Fibroblast of peridontal ligament (primary cell): ENCODE measurements around the gene FBLN5.
"Not testable (repeated sequence)": the region's sequence is repeated elsewhere in the genome, so short reads cannot be mapped to it uniquely, and the experiment has no call there.

Source experiments
- DNase-seq: peaks from one replicate; pipeline ENCODE4 v3.0.0-alpha.2; 2010; ENCODE audit errors: extremely low read depth

The FBLN5 gene

DNA sequence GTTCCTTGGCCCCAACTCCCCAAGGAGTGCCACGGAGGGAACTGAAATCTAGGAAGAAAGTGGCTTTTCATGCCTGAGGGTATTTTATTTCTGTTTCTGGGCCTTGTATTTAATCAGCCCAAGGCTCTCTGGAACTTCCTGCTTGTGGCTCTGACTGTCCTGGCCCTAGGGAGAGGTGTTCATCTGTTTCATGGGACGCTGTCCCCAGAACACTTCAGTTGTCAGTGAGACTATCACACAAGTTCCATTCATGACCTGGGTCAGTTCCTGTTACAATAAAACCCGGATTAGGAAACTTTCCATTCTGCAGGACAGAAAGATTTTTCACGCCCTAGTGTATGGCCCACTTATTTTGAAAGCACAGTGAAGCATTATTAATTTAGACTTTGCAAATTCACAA is 61.7 kb downstream of the FBLN5 start:
- no peak for DNase-seq

- DNase-seq: no peak
Observed at GRCh38 chr14:91885113-91885712, 62.3 kb downstream of the FBLN5 start.

DNA sequence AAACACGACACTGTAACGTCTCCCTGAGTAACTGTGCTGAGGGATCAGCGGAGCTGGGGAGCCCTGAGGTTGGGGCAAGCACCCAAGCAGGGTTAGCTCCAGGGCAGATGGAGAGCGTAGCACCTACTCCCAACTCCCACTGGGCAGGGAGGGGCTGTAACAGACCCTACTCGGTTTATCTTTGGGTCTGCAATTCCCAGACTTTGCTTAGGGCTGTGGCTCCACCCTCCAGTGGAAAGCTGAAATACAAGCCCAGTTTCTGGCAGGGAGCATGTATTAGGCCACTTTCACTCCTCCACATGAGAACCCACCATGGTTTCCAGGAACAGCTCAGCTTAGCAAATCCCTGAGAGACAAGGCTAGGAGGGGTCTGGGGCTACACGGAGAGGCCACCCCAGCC is 62.8 kb downstream of the FBLN5 start:
- DNase-seq: no peak

DNA sequence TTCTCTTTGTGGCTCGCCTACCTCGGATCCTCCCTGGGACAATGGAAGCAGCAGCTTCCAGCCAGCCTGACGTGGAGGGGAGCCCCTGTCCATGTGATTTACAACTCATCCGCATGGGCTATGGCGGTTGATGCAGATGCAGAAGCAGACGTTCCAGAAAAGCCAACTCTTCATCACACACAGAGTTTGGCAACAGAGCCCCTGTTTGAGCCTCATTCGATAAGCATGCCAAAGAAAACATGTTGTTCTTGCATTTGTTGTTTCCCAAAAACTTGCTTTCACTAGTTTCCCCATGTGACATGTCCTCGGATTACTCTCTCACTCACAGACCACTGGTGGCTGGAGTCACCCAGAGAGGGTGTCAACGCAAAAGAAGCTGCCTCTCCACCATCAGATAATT is 63.7 kb downstream of the FBLN5 start:
- DNase-seq: no peak

DNA sequence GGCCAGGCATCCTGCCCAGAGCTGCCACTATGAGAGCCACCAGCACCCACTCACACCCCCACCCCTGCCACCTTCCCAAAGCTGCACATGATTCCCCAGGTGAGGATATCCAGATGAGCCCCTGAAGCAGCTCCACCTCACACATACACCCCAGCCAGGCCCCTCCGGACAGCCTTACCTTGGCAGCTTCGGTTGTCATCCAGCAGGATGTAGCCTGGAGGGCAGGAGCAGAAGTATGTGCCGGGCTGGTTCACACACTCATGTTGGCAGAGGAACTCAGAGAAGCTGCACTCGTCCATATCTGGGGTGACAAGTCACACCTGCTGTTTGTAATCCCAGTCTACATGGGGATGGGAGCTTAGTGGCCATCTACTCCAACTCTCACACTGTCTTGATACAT is 64.7 kb downstream of the FBLN5 start:
- no peak for DNase-seq

DNA sequence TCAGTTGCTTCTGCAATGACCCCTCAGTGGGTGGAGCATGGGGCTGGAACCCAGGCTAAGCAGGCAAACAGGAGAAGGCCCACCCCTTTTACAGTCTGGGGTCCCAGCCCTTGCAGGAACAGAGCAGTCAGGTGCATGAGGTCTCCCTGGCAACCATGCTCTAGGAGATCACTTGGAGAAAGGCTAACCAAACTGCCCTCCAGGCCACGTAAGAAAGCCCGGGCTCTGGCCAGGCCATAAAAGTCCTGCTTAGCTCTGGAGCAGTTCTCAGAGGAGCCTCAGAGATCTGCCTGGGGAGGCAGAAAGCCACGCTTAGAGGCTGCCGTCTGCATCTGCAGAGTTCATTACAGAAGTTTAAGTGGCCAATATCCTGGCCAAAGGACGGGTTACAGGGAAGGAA is 65.1 kb downstream of the FBLN5 start:
- DNase-seq: no peak

GRCh38 chr14:91879196-91879595 is 68.3 kb downstream of the FBLN5 start:
- no peak for DNase-seq

DNA sequence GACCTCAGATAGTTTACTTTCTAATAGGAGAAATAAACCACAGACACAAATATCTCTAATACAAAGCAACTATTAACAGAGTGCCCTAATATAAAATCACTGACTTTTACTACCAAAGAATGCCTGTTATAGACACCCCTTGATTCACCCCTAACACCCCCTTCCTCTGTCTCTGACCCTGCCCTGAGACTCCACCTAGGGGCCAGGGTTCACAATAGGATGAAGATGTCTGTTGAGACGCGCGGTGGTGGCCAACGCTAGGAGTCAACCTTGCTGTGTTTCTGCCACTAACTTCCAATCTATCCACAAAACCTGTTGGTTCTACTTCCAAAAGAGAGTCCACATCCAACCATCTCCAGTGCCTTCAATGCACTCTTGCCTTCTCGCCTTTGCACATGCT is 69.2 kb downstream of the FBLN5 start:
- no peak for DNase-seq

GRCh38 chr14:91877376-91877915 is 70.0 kb downstream of the FBLN5 start:
- DNase-seq: no peak

GRCh38 chr14:91876492-91876891 is 71.0 kb downstream of the FBLN5 start:
- DNase-seq: no peak

DNA sequence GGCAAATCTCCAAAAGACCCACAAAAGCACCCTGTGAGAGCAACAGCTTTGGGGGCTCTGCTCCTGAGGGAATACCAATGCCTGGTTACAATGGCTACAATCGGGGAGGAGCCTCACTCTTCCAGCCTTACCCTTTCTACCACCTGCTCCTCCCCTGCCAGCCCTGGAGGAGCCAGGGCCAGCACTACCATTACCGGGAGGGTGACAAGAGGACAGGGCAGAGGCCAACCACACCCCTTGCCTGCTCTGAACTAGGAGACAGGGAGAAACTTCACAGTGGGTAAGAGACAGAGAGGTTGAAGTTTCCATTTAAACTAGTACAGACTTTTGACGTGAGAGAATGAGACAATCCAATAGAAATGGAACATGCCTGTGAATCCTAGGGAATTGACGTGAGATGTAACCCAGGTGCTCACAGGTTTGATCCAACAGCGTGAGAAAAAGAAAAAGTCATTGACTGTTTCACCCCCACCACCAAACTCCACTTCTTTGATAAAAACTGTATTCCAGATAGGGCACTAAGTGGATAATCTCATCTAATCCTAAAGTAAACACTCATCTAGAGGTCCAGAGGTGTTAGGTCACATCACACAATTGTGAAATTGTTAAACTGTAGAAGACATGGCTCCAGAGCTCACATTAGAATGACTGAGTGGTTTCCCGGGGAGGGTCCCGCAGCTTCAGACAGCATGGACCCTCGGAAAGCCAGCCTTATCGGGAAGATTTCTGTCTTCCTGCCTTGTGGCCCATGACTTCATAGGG is 71.8 kb downstream of the FBLN5 start:
- DNase-seq: no peak

GRCh38 chr14:91873471-91874415 is 73.8 kb downstream of the FBLN5 start:
- no peak for DNase-seq

DNA sequence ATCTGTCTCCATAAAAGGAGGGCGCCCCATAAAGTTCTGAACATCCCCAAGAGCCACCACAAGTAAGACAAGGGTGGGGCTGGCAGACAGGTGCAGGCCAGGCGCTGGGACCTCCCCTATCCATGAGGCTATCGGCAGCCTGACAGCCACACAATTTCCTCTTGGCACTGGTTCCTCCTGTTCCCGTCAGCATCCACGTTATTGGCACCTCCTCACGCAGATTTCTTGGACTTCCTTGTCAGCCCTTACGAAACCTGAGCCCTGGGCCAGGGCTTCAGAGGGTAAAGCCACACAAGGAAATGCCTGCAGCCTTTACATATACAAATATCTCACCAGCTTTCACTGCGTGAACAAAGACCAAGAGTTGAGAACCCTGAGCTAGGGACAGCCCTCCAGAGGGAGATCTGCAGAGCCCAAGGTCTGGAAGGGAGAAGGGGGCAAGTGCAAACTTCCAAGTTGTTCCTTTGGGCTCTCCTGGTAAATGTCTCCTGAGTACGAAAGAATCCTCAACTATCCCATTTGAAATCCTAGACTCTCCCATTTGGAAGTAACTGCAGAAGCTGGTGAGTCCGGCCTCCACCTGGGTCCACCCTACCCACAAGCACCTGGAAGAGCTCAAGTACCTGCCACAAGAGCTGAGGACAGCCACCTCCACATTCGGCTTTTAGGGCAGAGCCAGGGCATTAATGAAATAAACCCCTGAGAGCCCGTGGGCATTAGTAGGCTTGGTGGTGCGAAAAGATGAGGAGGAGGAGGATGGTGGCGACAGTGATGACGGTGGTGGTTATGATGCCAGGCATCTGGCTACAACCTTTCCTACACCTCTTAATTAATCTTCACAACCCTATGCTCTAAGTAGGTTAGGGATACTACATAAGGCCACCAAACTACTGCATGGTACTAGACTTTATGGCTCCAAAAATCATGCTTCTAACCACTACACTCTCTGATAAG is 74.7 kb downstream of the FBLN5 start:
- DNase-seq: peak; percentile 41

GRCh38 chr14:91872011-91872501 is 75.4 kb downstream of the FBLN5 start:
- DNase-seq: no peak

- not testable (repeated sequence) for DNase-seq
Observed at GRCh38 chr14:91871401-91871800, 76.1 kb downstream of the FBLN5 start.

GRCh38 chr14:91870890-91871289 is 76.6 kb downstream of the FBLN5 start:
- no peak for DNase-seq

GRCh38 chr14:91870001-91870400 is 77.5 kb downstream of the FBLN5 start:
- DNase-seq: no peak

- DNase-seq: peak; percentile 52
Observed at GRCh38 chr14:91869556-91869955, 77.9 kb downstream of the FBLN5 start.

DNA sequence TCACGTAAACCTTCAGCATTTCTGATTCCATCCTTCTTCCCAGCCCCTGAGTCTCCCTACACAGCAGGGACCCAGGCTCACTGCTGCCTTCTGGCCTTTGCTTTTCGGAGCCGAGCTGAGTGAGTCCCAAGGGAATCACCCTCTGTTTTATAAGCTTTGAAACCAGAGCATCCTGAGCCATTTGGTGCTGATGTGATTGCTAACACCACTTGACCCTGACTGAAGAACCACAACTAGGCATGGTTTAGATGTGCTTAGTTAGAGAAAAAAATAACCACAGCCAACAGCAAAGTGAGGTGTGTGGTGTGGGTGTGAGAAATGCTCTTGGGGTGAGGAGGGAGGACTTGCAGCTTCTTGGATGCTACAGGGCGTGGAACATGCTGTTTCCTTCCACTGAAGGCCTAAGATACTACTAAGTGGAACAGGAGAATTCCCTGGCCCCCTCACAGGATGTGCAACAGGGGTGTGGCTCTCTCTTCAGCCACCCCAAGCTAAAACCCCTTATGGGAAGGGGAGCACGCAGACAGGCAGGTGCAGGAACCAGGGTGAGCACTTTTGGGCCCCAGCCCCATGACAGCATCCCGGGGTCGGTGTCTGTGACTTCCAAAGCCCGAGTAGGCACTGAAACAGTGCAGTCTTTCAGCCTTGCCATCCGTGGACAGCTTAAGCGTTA is 80.0 kb downstream of the FBLN5 start, which contains the start of gene TC2N:
Gene TC2N (minus strand): TSS at position 221 of the 673 bp plus-strand sequence. CDS start 53,767 bp downstream, outside the sequence.
- no peak for DNase-seq
